Non-pigmented ciliary epithelial cell (primary cell): ENCODE data around the gene ATXN10.

Source experiments
- DNase-seq: peaks from one replicate; pipeline ENCODE4 v3.0.0-alpha.2; 2010; ENCODE audit warnings: low read depth

The ATXN10 gene

GRCh38 chr22:45891996-45892621 lies 220.5 kb downstream of the ATXN10 start:
- no peak for DNase-seq

GRCh38 chr22:45892681-45893461 lies 221.2 kb downstream of the ATXN10 start:
- no peak for DNase-seq

GRCh38 chr22:45893516-45893915 lies 221.9 kb downstream of the ATXN10 start:
- DNase-seq, result peak; percentile 32
